Stimulated activated CD8-positive, alpha-beta memory T cell treated with anti-CD3 and anti-CD28 coated beads, Interleukin-12 subunit alpha, Interleukin-12 subunit beta, amount 100 ng/mL, for 4 hours (primary cell): ENCODE results near the gene ACVR1B.

Source experiments
- DNase-seq: peaks from one replicate; pipeline ENCODE4 v3.0.0-alpha.2; 2020; ENCODE audit warnings: low read depth

Gene ACVR1B

DNA sequence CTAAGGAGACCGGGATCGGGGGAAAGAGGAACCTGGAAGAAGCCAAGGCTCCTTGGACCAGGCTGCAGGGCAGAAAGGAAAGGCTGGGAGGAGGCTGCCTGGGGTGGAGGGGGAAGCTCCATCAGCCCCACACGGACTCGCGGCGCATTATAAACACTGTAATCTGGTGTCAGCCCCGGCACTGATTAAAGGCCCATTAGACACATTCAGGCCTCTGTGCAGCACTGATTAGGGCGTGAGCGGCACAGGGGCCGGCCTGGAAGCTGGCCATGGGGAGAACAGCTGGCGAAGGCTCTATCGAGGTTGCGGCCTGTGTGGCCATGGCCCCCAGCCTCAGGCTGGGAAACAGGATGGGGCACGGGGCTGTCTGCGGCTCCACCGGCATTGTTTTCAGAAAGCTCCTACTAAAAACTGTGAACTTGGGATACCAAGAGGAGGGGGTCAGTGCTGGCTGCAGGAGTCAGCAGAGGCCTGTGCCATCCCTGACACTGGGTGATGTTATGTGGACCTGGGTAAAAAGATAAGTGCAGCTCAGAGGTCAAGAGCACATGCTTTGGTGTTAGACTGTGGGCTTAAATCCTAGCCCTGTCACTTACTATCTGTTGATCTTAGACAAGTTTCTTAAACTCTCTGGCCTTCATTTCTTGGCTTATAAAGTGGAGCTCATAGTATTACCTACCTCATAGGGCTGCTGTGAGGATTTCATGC lies 33.6 kb upstream of the ACVR1B start:
- no peak for DNase-seq

DNA sequence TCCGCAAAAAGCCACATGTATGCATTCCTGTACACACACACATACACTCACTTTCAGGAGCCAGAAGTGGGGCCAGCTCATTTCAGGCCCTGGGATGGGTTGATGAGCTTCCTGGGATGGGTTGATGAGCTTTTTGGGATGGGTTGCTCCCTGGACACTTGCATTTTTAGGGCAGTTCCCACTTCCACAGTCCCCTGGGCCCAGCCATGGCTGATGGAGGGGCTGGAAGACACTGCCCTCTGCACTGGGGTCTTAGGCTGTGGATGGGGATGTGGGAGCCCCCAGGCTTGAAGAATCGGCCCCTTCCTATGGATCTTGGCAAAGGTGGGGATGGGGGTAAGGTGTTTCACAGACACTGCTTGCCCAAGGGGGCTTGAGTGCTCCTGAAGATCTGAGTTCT lies 31.5 kb upstream of the ACVR1B start:
- no peak for DNase-seq

DNA sequence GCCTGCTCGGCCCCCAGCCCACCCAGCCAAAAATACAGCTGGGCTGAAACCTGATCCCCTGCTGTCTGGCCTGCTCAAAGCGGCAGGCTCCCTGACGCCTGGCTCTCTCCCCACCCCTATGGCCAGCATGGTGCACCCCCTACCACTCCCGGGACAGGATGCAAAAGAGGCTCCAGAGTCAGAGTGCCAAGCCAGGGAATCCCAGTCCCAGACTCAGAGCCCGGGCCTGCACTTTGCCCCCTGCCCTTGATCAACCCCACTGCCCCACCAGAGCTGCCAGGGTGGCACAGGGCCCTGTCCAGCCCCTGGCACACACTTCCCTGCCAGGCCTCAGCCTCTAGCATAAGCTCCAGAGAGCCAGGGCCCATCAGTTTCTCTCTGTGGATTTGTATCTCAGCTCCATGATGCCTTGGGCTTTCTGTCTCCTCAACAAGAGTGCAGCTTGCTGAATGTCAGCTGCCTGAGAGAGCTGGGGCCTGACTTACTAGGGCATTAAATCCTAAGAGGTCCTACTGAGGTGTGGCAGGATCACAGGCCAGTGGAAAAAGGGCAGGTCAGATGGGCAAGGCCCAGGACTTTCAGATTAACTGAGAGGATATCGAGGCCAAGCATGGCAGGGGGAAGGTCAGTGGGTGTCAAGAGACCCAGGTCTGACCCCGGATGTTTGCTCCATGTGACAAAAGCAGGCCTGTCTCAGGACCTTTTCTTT lies 30.3 kb upstream of the ACVR1B start:
- DNase-seq, result no peak

DNA sequence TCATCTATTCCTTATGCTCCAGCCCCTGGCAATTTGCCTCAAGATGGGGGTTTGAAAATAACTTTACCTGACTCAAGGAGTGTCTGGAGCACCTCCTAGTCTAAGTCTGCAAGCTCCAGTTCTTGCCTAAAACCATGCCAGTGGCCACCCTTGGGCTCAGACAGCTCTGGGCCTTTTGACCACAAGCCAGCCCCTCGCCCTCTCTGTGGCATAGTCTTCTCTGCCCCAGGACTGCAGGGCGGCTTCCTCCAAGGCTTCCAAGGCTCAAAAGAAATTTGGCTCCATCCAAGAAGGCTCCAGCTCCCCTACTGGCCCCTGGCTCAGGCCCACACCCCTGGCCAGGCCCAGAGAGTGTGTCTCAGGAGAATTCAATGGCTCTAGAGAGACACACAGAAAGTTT lies 29.4 kb upstream of the ACVR1B start:
- DNase-seq, result no peak

DNA sequence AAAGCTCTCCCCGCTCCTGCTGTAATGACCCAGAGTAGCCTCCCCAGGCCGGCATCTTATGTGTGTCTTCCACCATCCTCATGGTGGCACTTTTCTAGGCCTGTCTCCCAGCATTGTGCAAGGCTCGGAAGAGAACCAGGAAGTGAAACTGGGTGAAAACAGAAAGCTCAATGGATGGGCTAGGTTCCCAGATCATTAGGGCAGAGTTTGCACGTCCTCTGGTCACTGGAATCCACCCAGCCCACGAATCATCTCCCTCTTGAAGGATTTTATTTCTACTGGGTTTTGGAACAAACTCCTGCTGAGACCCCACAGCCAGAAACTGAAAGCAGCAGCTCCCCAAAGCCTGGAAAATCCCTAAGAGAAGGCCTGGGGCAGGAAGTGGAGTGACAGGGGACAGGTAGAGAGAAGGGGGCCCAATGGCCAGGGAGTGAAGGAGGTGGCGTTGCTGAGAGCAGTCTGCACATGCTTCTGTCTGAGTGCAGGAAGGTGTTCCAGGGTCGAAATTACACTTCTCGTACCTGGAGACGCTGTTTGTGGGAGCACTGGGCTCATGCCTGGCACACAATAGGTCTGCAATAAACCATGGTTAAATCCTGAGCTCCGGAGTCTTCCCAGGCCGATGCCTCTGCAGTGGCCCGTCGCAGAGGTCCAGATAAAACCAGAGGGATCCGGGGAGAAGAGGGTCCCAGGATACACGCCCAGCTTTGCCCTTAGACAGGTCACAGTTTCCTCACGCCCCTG lies 28.6 kb upstream of the ACVR1B start:
- DNase-seq, result no peak

DNA sequence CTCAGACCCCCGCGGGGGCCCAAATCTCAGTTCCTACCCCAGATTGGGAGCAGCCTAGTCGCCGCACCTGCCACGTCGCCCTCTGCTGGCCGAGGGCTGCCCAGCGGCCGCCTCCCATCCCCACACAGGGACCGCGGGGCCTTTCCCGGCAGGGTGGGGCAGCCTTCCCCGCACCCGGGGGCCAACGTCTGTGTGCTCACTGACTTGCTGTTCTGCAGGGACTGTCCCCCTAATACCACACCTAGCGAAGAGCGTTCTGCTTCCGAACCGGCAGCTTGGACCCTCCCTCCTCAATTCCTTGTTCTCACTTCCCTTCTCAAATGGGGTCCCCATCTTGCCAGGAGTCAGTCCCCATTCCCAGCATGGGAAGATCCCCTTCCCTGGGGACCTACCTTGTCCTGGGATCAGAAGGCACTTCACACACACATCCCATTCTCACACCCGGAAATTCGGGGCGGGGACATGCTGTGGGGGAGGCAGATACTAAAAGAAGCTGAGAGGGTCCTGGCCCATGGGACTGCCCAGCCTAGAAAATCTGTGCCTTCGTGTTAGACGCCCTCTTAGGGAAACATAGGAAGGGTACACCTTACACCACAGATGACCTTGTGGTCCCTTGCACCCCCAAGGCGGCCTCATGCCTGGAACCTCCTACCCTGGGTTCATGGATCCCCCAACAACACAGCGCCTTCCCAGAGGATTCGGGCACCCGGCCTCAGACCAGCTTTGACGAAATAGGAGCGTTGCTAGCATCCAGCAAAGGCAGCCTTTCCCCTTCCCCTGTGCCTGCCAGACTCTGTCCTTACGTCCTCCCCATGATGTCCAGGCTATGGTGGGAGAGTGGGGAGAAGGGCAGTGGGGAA lies 27.8 kb upstream of the ACVR1B start:
- DNase-seq, result peak; percentile 36

DNA sequence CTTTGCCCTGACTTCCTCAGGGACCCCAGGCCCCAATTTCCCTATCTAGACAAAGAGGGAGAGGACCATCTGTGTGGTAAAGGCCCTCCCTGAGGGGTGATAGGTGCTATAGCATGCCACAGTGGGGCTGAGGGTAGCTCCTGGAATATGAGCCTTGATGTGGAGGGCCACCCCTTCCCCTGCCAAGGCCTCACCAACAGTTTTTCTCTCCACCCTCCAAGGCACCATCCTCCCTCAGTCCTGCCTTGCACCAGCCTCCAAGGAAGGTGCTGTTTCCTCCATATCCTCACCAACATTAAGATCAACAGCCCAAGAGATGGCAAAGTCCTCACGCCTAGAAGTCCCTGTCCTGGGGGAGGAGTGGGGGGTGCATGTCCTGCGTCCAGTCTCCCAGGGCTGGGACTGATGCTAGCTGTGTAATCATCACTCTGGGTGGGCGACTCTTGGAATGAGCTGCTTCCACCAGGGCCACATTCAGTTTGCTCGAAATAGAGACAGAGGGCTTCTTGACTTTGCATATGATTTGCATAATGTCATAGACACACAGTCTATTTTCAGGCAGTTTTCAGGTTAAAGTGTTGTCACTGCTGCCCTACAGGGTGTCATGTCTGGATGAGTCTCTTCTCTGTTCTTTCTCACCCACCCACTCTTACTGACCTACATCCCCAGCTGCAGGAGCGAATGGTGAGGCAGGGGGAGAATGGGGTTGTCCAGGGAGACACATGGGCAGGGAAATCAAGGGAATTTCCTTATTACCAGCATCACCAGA lies 26.8 kb upstream of the ACVR1B start:
- DNase-seq, result no peak

DNA sequence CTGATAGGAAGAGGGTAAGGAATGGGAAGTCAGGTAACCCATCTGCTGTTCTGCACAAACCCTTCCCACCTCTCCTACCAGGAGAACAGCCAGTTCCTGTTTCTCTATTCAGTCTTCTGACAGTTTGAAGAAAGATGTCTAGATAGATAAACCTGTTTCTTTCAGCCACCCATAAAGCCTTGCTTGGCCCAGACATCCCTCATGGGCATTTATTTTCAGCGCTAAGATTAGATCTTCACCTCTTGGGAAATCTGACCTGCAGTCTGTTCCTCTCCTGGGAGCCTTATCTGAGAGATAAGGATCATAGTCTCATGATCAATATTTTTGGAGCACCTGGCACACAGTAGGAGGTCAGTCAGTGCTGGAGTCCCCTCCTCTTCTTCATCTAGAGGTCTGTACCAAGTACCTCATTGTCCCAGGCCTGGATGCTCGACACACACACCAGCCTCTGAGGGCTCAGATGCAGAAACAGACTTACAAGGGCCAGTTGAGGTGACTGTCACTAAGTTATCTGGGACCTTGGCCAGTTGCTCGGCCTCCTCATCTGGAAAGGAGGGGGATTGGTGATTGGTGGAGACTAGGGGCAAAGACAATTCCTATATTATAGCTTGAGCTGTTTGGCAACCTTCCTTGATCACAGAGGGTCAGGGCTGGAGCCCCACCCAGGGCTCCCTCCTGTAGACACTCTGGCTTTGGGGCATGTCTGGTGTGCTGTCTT lies 26.0 kb upstream of the ACVR1B start:
- DNase-seq, result no peak

DNA sequence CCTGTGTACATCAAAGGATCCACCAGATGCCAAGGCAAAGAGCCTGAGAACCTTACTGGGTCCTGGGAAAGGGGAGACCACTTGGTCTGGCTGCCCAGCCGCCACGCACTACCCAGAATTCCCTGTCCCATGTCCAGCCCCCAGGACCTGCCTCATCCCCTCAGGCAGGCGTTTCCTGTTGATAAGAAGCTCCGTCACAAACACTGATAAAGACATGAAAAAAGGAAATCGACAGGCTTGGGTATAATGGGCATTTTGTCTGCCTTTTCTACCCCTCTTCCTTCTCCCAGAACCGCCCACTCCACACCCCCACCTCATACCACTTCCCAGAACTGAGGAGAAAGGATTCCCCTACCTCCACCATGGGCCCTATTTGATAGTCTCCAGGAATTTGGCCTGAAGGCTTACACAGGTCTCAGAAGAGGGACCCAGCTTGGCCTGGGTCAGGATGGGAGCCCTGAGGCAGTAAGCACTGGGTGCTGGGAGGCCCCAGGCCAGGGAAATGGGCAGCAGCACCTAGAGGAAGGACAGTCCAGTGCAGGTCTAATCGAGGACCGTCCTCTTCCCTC lies 25.4 kb upstream of the ACVR1B start:
- DNase-seq, result no peak

DNA sequence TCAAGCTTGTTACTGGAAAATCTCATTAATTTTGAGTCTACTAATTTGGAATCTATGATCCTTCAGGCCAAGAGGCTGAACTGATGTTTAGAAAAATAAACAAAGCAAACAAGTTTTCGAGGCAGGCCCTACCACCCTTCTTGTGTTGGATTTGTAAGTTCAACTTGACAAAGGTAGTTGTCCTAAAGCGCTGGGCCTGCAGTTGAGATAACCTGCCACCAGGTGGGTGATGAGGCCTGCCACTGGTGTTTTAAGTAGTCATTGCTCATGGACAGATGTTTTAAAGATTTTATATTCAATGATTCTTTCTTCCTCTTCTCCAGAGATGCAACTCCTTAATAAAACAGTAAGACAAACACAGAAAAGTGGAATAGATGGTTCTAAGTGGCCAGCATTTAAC lies 24.8 kb upstream of the ACVR1B start:
- no peak for DNase-seq

DNA sequence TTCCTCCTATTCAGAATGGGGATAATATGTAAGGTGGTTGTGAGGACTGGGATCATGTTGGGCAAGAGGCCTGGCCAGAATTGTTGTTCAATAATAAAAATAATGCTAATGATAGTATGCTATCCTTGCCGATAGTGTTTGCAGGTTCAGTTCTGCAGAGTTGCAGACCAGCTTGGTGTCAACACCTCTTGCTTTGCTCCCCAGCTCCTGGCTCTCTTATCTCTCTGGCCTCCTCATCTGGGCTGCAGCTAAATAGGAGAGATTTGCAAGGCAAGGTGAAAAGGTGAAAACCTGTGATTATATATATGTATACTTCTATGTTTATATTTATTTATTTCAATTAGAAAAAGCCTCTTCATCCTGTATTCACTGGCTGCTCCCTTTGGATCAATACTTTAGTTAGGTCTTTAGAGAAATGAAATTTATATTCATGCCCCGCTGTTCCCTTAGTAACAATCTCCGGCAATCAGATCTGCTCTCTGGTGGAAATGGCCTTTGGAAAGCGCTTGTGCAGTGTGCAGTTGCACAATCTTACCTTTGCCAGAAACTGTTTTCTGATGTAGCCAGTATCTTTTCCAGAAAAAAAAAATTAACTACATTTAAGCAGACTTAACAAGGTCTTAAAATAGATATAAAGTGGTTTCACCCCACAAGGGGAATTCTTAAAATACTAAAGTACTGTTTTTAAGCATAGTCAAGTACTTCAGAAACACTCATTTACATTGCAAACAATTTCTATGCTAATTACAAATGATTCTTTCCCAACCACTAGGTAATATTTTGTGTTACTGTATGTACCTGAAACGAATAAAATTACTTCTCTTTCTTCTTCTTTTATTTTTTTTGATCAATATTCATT lies 19.1 kb upstream of the ACVR1B start:
- no peak for DNase-seq

DNA sequence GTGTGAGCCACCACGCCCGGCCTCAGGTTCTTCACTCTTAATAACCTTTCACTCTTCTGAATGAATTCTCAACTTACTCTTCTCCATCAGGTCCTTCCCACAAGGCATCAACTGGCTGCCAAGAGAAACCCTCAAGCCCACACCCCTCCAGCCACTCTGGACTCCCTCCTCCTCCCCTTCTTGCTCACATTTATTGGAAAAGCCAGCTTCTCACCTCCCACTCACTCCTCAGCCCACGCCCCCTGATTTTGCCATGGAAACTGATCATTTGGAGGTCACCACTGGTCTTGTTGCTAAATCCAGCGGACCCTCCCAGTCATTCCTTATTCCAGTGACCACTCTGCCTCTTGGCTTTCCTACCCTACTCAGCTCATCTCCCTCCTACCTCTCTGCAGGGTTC lies 17.4 kb upstream of the ACVR1B start:
- DNase-seq, result no peak

DNA sequence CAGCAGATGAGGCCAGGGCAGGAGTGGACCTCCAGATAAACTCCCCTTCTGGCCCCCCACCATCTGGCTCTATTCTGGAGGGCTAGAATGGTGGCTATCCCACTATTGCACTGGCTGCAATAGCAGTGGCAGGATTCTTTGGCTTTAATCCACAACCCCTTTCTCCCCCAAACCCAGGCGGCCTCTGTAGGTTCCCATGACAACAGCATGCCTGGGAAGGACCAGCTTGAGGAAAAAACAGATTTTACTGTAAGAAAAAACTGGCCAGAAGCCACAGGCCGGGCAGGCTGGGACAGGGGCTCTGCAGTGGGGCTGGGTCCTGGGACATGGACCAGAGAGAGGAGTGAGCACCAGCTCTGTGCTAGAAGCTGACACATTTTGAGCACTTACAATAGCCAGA lies 13.6 kb upstream of the ACVR1B start:
- DNase-seq, result no peak

DNA sequence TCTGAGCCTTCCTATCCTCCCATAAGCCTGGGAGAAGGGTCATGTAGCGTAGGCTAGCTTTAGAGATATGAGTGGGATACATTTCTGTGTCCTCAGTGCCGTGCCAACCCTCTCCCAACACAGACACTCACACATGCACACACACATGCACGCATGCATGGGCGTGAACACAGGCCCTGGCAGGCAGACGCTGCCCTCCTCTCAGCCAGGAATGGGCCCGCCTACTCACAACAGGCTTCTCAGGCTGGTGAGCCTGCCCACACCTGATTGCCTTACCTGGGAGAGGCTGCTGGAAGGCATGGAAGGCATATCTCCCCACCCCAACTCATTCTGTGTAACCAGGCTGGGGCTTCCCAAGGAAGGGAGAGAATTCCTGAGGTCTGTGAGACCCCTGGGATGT lies 12.8 kb upstream of the ACVR1B start:
- DNase-seq, result no peak

DNA sequence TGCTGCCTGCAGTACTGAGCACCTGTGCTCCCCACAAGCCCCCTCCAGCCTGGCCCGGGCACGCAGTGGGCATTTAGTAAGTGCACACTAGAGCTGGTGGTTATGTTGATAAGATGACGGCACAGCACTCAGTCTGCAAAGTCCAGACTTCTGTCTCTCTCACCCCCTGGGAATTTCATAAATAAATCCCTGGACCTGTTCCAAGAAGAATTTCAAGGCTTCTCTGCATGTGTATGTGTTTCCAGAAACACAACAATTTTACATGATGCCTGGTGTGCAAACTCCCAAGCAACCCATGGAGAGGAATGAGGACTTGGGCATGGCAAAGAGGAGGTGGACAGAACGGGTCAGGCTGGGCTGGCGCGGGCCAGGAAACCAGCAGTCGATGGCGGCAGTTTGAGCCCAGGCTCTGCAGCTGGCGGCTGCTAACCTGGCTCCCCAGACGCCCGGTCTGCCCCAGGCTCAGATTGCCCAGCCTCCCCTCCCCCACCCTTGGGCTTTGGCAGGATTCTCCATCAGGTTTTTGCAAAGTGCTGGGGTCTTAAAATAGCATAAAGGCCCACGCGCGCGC lies 10.4 kb upstream of the ACVR1B start:
- DNase-seq, result no peak

DNA sequence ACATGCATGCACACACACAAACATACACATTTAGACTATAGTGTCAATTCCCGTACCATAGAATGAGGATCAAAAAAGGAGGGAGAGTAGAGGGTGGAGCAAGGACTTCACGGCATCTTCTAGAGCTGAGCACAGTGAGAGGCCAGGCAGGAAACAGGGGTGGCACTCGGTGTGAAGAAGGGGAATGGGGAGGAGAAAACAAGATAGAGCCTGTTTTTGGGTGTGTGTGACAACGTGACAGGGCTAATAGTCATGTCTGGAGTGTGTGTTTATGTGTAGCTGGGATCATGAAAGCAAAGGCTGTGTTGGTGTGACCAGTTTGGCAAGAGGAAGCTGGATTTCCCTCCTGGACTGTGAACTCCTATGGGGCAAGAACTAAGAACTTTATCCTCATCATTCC lies 9.9 kb upstream of the ACVR1B start:
- no peak for DNase-seq

DNA sequence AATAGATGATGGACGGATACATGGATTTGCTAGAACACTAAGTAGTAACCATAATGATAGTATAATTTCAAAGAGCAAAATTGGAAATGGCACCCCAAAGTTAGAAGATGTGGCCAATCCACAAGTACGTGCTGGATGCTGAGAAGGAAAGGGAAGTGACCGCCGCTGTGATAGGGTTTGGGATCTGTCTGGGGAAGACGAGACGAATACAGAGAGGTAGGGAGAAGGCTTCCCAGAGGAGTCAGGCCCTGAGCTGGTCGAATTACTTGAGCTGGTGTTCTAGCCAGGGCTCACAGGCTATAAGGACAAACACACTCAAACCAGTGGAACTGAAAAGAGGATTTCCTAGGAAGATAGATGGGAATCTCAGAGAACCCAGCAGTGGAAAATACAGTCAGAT lies 9.4 kb upstream of the ACVR1B start:
- DNase-seq, result no peak

DNA sequence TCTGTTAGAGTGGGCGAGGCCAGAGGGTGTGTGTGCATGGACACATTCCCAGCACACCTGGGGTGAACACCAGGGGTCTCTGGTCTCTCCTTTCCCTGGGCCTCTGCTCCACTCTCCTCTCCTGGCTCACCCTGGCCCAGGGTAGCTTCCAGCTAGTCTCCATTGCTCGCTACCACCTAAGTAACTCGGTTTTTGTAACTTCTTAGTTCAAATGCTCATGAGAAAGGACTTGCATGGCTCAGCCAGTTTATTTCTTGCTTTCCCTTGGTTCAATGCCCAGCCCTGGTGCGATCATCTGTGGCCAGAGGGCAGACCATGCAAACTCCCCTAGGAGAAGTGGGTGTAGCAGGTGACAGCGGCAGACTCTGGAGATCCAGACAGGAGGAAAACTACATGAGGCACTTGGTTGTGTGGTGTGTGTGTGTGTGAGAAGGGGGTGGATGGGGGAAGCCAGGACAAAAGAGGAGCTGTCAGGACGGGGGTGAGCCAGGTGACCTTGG lies 8.9 kb upstream of the ACVR1B start:
- no peak for DNase-seq

DNA sequence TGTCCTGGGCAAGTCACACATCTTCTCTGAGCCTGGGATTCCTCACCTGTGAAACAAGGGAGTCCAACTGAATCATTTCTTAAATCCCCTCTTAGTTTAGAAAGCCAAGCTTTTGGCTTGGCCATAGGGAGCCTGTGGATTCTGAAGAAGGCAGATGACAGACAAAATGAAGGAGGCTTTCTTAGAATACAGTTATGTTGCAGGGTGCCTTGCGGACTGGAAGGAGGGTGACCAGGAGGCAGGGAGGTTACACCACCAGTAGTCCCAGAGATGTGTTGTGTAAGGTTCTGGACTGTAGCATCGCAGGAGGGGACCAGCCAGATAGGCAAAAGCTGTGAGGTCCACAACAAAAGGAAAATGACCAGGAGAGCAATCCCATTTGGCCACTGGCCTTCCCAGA lies 8.2 kb upstream of the ACVR1B start:
- no peak for DNase-seq
